ENCODE results near the gene QRICH1.

DNA sequence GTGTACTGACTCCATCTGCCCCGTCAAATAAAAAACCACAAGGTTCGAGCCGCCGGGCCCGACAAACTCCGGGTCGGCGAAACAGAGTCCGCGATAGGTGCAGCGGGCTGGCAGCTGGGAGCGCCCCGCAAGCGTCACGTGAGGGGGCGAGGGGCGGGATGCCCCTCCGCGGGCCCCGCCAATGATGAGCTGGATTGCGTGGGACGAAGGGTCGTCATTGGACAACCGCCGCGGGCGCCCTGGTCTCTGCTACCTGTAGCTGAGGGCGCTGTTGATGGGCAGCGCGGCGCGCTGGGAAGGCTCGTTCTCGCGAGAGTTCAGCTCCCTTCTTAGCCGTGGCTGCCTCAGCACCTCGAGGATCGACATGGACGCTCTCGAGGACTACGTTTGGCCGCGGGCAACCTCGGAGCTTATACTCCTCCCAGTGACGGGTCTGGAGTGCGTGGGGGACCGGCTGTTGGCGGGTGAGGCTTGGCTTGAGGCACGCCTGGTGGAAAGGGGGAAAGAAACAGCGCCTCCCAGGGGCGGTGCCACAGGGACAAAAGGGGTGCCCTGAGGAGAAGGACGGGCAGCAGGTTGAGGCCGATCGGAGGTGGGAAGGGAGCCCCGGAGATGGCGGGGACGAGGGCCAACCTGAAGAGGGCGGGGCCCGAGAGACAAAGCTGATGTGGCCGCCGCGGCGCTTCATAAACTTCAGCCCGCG is 86.7 kb downstream of the QRICH1 start, which contains the start of gene WDR6:
- TF ChIP-seq, protein P1, sequence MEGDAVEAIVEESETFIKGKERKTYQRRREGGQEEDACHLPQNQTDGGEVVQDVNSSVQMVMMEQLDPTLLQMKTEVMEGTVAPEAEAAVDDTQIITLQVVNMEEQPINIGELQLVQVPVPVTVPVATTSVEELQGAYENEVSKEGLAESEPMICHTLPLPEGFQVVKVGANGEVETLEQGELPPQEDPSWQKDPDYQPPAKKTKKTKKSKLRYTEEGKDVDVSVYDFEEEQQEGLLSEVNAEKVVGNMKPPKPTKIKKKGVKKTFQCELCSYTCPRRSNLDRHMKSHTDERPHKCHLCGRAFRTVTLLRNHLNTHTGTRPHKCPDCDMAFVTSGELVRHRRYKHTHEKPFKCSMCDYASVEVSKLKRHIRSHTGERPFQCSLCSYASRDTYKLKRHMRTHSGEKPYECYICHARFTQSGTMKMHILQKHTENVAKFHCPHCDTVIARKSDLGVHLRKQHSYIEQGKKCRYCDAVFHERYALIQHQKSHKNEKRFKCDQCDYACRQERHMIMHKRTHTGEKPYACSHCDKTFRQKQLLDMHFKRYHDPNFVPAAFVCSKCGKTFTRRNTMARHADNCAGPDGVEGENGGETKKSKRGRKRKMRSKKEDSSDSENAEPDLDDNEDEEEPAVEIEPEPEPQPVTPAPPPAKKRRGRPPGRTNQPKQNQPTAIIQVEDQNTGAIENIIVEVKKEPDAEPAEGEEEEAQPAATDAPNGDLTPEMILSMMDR (IDR thresholded peaks at IDR 0.05): peak; percentile 54
- TF ChIP-seq ZFX (IDR thresholded peaks at IDR 0.05; ENCODE audit: borderline replicate concordance): no peak

Data from 22Rv1 (cell line).